H7 (cell line): ENCODE data around the gene NPAT. TPM values are rescaled to one million over a fixed set of nuclear protein-coding genes. Genes with fewer than 3 reads are reported as not detected.
A peak's percentile ranks its signal among the peaks of the same experiment; 100 is the strongest.

ENCODE experiments used
- DNase-seq: peaks from one replicate; pipeline ENCODE4 v3.0.0; 2012
- H3K27me3 ChIP-seq: 2 replicates; pipeline ENCODE4 v1.6.0; 2011; ENCODE audit warnings: mild to moderate bottlenecking, low read length; ENCODE audit not compliant: control insufficient read depth, insufficient read depth
- H3K36me3 ChIP-seq: replicated peaks from 2 replicates; pipeline ENCODE4 v1.5.1; 2011; ENCODE audit warnings: low read length; ENCODE audit not compliant: control insufficient read depth, insufficient read depth
- H3K4me3 ChIP-seq: 2 replicates; pipeline ENCODE4 v1.5.1; 2011; ENCODE audit warnings: low read depth, mild to moderate bottlenecking, control low read depth, low read length, moderate library complexity; ENCODE audit not compliant: insufficient read depth
- total RNA-seq: library from RNA; depleted of rRNA; stranded (reverse); fragments of >200 nt; shearing (Covaris generic); gene quantifications from 2 replicates; pipeline ENCODE4 v1.2.3, GENCODE V29; 2014; rRNA removed

NPAT gene
- 14.1 and 18.8 TPM in 2 replicates for total RNA-seq

- Histone ChIP-seq H3K36me3 (peaks cover 1% of the 10 kb centered on the region; the same call in 1 of the 2 replicates), H3K27me3 (no peaks in the 10 kb centered on the region), H3K4me3 (peak within 1 kb of the TSS; percentile 93)
- DNase-seq = peak; percentile 91
Observed at GRCh38 chr11:108222574-108223347, at the start of gene NPAT, which contains the start of gene ATM. NPAT (minus strand) TSS chr11:108222638; CDS start chr11:108222536, 102 bp downstream. ATM (plus strand) TSS chr11:108223067; CDS start chr11:108227625, 4,558 bp downstream.

DNA sequence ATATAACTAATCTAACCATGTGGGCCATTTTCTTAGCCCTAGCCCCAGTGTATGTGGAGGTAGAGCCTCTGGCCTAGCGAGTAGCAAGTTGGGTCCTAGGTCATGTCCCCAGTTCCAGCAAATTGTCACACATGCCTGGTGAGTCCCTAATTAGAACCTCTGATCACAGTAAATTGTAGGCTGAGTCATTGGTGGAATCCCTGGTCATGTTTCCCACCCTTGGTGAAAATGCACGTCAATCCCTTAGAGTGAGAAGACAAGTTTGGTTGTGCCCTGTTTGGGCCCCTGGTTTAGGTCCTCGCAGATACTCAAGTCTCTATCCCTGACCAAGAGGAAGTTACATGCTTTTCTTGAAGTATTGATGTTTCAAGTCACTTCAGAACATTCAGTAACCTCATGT, 47.1 kb upstream of the NPAT start:
- Histone ChIP-seq H3K4me3 (no peak overlapping the region), H3K36me3 (peaks cover 11% of the 10 kb centered on the region), H3K27me3 (no peaks in the 10 kb centered on the region)
- no peak for DNase-seq

DNA sequence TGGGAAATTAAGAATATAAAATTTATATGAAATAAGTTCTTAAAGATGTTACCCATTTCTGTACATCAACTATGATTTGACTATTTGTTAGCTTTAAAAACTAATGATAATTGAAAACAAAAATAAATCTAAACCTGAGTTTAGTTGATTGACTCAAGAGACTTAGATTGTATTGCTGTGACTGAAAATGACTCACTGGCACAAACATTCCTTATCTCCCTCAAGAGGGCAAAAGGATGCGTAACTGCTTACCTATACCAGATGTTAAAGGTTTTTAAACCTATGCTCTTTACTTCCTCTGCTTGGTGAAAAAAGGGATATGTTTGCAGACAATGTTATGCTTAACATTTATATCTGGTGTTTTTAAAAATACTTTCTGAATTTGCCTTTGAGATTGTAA, 30.7 kb upstream of the NPAT start:
- DNase-seq = no peak
- Histone ChIP-seq H3K4me3 (no peak overlapping the region), H3K36me3 (peaks cover 10% of the 10 kb centered on the region), H3K27me3 (no peaks in the 10 kb centered on the region)

DNA sequence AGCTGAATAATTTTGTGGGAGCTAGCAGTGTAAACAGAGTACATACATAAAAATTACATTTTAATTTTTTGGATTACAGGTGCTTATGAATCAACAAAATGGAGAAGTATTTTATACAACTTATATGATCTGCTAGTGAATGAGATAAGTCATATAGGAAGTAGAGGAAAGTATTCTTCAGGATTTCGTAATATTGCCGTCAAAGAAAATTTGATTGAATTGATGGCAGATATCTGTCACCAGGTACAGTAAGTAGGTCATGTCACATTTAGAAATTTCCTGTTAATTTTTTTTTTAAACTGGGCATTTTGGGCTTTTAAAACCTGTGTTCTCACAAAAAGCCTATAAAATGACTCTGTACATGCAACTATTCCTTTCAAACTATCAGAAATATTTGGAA, 24.4 kb upstream of the NPAT start:
- H3K27me3 ChIP-seq = no peaks in the 10 kb centered on the region
- H3K4me3 ChIP-seq = no peak overlapping the region
- DNase-seq = no peak
- peaks cover 3% of the 10 kb centered on the region for H3K36me3 ChIP-seq

DNA sequence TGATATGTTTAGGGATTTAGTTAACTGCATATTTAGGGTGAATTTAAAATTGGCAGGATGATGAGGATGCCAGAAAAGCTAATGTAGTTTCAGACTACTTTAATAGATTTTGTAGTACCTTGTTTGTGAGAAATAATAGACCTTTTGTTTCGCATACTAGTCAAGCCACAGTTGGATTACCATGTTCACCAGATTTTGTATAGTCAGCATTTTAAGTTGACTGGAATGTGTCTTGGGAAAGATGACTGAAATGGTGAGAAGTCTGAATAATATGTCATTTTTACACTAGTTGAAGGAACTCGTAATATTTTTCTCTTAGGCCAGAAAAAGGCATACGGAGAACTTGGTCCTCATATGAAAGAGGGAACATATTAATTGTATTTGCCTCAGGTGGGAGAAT, 23.9 kb upstream of the NPAT start:
- no peak overlapping the region for H3K4me3 ChIP-seq
- H3K36me3 ChIP-seq = peaks cover 1% of the 10 kb centered on the region
- no peaks in the 10 kb centered on the region for H3K27me3 ChIP-seq
- DNase-seq = no peak

DNA sequence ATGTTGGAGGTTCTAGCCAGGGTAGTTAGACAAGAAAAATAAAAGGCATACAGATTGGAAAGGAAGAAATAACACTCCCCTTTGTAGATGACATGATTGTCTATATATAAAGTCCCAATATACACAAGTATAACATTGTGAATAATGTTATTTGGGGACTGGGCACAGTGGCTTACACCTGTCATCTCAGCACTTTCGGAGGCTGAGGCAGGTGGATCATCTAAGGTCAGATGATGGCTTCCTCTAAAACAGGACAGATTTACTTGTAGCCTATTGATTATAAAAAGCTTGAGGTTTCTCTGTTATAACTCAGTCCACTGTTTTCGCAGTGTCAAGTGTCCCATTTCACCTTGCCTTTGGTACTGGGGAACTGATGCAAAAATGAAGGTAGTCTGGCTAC, 20.0 kb upstream of the NPAT start:
- peaks cover 1% of the 10 kb centered on the region for H3K36me3 ChIP-seq
- H3K4me3 ChIP-seq = no peak overlapping the region
- H3K27me3 ChIP-seq = no peaks in the 10 kb centered on the region
- no peak for DNase-seq

DNA sequence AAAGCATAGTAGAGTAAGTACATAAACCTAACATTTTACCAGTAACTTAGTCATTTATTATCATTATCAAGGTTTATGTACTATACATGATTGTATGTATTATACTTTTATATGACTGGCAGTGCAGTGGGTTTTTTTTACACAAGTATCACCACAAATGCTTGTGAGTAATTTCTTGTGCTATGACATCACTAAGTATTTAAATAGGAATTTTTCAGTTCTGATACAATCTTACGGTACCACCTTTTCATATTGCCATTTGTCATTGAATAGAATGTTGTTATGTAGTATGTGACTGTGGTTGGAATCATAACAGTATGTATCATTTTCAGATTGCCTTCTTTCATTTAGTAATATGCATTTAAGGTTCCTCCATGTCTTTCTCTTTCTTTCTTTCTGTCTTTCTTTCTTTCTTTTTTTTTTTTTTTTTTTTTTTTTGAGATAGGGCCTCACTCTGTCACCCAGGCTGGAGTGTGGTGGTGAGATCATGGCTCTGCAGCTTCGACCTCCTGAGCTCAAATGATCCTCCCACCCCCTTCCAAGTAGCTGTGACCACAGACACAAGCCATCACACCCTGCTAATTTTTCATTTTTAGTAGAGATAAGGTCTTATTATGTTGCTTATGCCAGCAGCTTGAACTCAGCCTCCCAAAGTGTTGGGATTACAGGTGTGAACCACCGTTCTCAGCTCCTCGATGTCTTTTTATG, 19.0 kb upstream of the NPAT start:
- H3K4me3 ChIP-seq = no peak overlapping the region
- DNase-seq = no peak
- H3K36me3 ChIP-seq = peaks cover 4% of the 10 kb centered on the region

GRCh38 chr11:108239076-108239475, 16.6 kb upstream of the NPAT start:
- H3K27me3 ChIP-seq = no peaks in the 10 kb centered on the region
- no peak for DNase-seq
- H3K36me3 ChIP-seq = peaks cover 8% of the 10 kb centered on the region
- H3K4me3 ChIP-seq = no peak overlapping the region

More for the DNA sequence above, 19.0 kb upstream of the NPAT start:
- H3K27me3 ChIP-seq = no peaks in the 10 kb centered on the region

GRCh38 chr11:108237058-108237481, 14.6 kb upstream of the NPAT start:
- H3K36me3 ChIP-seq = peaks cover 8% of the 10 kb centered on the region
- H3K27me3 ChIP-seq = no peaks in the 10 kb centered on the region
- DNase-seq = no peak
- H3K4me3 ChIP-seq = no peak overlapping the region

- Histone ChIP-seq H3K36me3 (peaks cover 9% of the 10 kb centered on the region), H3K4me3 (no peak overlapping the region), H3K27me3 (no peaks in the 10 kb centered on the region)
- no peak for DNase-seq
Observed at GRCh38 chr11:108235633-108236032, 13.2 kb upstream of the NPAT start.

- Histone ChIP-seq H3K27me3 (no peaks in the 10 kb centered on the region), H3K4me3 (no peak overlapping the region), H3K36me3 (peaks cover 9% of the 10 kb centered on the region)
- no peak for DNase-seq
Observed at GRCh38 chr11:108235192-108235591, 12.8 kb upstream of the NPAT start.

- DNase-seq = no peak
- H3K36me3 ChIP-seq = peaks cover 11% of the 10 kb centered on the region
- no peaks in the 10 kb centered on the region for H3K27me3 ChIP-seq
- no peak overlapping the region for H3K4me3 ChIP-seq
Observed at GRCh38 chr11:108233277-108233945, 11.0 kb upstream of the NPAT start.

DNA sequence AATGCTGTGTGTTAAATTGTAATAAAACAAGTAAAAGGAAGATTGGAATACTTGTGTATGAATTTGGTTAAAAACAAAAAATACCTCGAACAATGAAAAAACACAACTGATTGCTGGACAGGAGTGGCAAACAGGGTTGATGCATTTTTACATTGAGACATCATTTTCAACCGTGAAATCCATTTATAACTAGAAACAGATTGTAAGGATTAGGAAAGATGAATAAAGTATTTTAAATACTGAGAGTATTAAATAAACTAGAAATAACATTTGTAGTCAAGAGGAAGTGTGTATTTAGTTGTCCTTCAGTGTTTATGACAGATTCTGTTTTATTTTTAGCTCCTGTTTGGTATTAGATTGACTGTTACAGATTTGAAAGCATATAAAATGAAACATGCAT, 5.8 kb upstream of the NPAT start:
- no peak for DNase-seq
- H3K4me3 ChIP-seq = no peak overlapping the region
- peaks cover 5% of the 10 kb centered on the region for H3K36me3 ChIP-seq
- H3K27me3 ChIP-seq = no peaks in the 10 kb centered on the region

- H3K36me3 ChIP-seq = peaks cover 5% of the 10 kb centered on the region
- no peaks in the 10 kb centered on the region for H3K27me3 ChIP-seq
- no peak for DNase-seq
- H3K4me3 ChIP-seq = no peak overlapping the region
Observed at GRCh38 chr11:108226036-108226435, 3.6 kb upstream of the NPAT start.
